Gastroesophageal sphincter (tissue), 4 donors: ENCODE measurements around the gene GZMM. TPM values are rescaled to one million over a fixed set of nuclear protein-coding genes. Genes with fewer than 3 reads are reported as not detected.

Experiments
- ATAC-seq: fragments of 150-250 bp; one replicate; pipeline ENCODE4 v1.9.1; 2016; ENCODE audit warnings: mild to moderate bottlenecking, moderate library complexity
- H3K27ac ChIP-seq, 4 donors: fragments of 200-600 bp; sonication (generic) in 3 of 4; 1 replicate in 3 of 4; 2 replicates in 1 of 4; pipeline ENCODE4 v1.5.1; 2016 to 2019
- H3K27me3 ChIP-seq: fragments of 200-600 bp; sonication (generic); one replicate; pipeline ENCODE4 v1.5.1; 2019
- H3K36me3 ChIP-seq, 2 donors: fragments of 200-600 bp; sonication (generic); one replicate each; pipeline ENCODE4 v1.5.1; 2019; ENCODE audit warnings: control low read depth in 1 of 2
- H3K4me1 ChIP-seq, 3 donors: fragments of 200-600 bp; sonication (generic); 1 replicate in 2 of 3; 2 replicates in 1 of 3; pipeline ENCODE4 v1.5.1; 2016 to 2019; ENCODE audit warnings: control low read depth in 2 of 3
- H3K4me3 ChIP-seq, 2 donors: fragments of 200-600 bp; sonication (generic); one replicate each; pipeline ENCODE4 v1.5.1; 2019; ENCODE audit warnings: mild to moderate bottlenecking in 1 of 2, moderate library complexity in 1 of 2
- H3K9me3 ChIP-seq, 3 donors: fragments of 200-600 bp; sonication (generic); one replicate each; pipeline ENCODE4 v1.5.1; 2017 to 2019; ENCODE audit warnings: control low read depth in 2 of 3
- CTCF ChIP-seq, 4 experiments: fragments of 200-600 bp in 2 of 4; fragments of 450-650 bp in 2 of 4; sonication (generic) in 1 of 4; IDR thresholded peaks; one replicate each; pipeline ENCODE4 v1.5.1; 2017 to 2019; ENCODE audit warnings: antibody characterized with exemption in 4 of 4, mild to moderate bottlenecking in 2 of 4, moderate library complexity in 2 of 4
- EP300 ChIP-seq: sonication (generic); formaldehyde crosslinking; IDR thresholded peaks from one replicate; pipeline ENCODE4 v1.6.1; 2017; ENCODE audit warnings: antibody characterized with exemption, mild to moderate bottlenecking
- POLR2A ChIP-seq, 2 donors: fragments of 450-650 bp; IDR thresholded peaks; one replicate each; pipeline ENCODE4 v1.6.1; 2017; ENCODE audit warnings: antibody characterized with exemption in 2 of 2, mild to moderate bottlenecking in 2 of 2, moderate library complexity in 1 of 2
- POLR2AphosphoS5 ChIP-seq: sonication (generic); formaldehyde crosslinking; IDR thresholded peaks from one replicate; pipeline ENCODE4 v1.6.1; 2017; ENCODE audit warnings: antibody characterized with exemption
- WGBS, 2 donors: methylation state at CpG; one replicate each; pipeline ENCODE4 v1.1.5; 2018; ENCODE audit warnings: low coverage in 1 of 2; 5-methylcytosine and 5-hydroxymethylcytosine counted together
- total RNA-seq, 4 donors: library from RNA; depleted of rRNA; stranded (reverse); fragments of >200 nt; gene quantifications; one replicate each; pipeline ENCODE4 v1.1.0, GENCODE V29; 2016

GZMM gene
- total RNA-seq, 4 donors from 2014 or later = 0.62 to 1.8 TPM; not detected in 2

- H3K27me3 ChIP-seq = peaks cover 95% of the 10 kb centered on the region
- H3K27ac ChIP-seq = no peak overlapping the region
- H3K36me3 ChIP-seq = no peaks in the 10 kb centered on the region
- WGBS, 2 donors = 4% methylated on average over 4 of the region's 54 CpGs; no CpG with 5 or more reads in 1 of the 2 donors
- H3K4me1 ChIP-seq = peaks cover 0 to 38% (median 7%) of the 10 kb centered on the region in 3 donors
- ATAC-seq = no peak
- peaks cover 0 to 4% (median 0%) of the 10 kb centered on the region in 3 donors for H3K9me3 ChIP-seq
- H3K4me3 ChIP-seq = peak overlapping the region in 1 of 2 donors; percentile 19
- TF ChIP-seq EP300 (no peak), POLR2AphosphoS5 (no peak), POLR2A (IDR thresholded peaks at IDR 0.05) (no peak), CTCF (IDR thresholded peaks at IDR 0.05) (no peak)
Measured at GRCh38 chr19:588741-589692, 45.2 kb downstream of the GZMM start.

- no CpG with 5 or more reads among the region's 132 CpGs for WGBS, 2 donors
- Histone ChIP-seq H3K4me3 (peak within 1 kb of the TSS in 1 of 2 donors; percentile 23), H3K27ac (no peak within 1 kb of the TSS), H3K36me3 (no peaks in the 10 kb centered on the region), H3K9me3 (peaks cover 0 to 4% (median 0%) of the 10 kb centered on the region in 3 donors), H3K27me3 (peaks cover 95% of the 10 kb centered on the region), H3K4me1 (peaks cover 0 to 33% (median 7%) of the 10 kb centered on the region in 3 donors)
- TF ChIP-seq CTCF (IDR thresholded peaks at IDR 0.05) (no peak), POLR2A (IDR thresholded peaks at IDR 0.05) (no peak), POLR2AphosphoS5 (no peak), EP300 (no peak)
- ATAC-seq = no peak
Measured at GRCh38 chr19:589693-590395, 46.0 kb downstream of the GZMM start, which contains the start of gene HCN2. Gene HCN2, plus strand, starts transcription at chr19:589881. Its CDS starts 65 bp downstream, at chr19:589946.

- peaks cover 0 to 4% (median 0%) of the 10 kb centered on the region in 3 donors for H3K9me3 ChIP-seq
- no peak for ATAC-seq
- peaks cover 0 to 33% (median 7%) of the 10 kb centered on the region in 3 donors for H3K4me1 ChIP-seq
- no peak overlapping the region for H3K27ac ChIP-seq
- no peaks in the 10 kb centered on the region for H3K36me3 ChIP-seq
- TF ChIP-seq CTCF (IDR thresholded peaks at IDR 0.05) = no peak
- TF ChIP-seq POLR2A (IDR thresholded peaks at IDR 0.05) = no peak
- no peak for TF ChIP-seq EP300
- TF ChIP-seq POLR2AphosphoS5 = no peak
- peaks cover 95% of the 10 kb centered on the region for H3K27me3 ChIP-seq
- WGBS, 2 donors = no CpG with 5 or more reads among the region's 50 CpGs
- peak overlapping the region in 1 of 2 donors; percentile 23 for H3K4me3 ChIP-seq
Measured at GRCh38 chr19:590396-590745, 46.5 kb downstream of the GZMM start.

GRCh38 chr19:590750-591098 is 46.9 kb downstream of the GZMM start:
- TF ChIP-seq POLR2AphosphoS5 = no peak
- Histone ChIP-seq H3K36me3 (no peaks in the 10 kb centered on the region), H3K9me3 (peaks cover 0 to 4% (median 0%) of the 10 kb centered on the region in 3 donors), H3K4me1 (peaks cover 0 to 33% (median 7%) of the 10 kb centered on the region in 3 donors), H3K27ac (no peak overlapping the region), H3K27me3 (peaks cover 95% of the 10 kb centered on the region), H3K4me3 (peak overlapping the region in 1 of 2 donors; percentile 23)
- no CpG with 5 or more reads among the region's 41 CpGs for WGBS, 2 donors
- ATAC-seq = no peak

GRCh38 chr19:591099-591958 is 47.5 kb downstream of the GZMM start:
- TF ChIP-seq EP300 (no peak), POLR2A (IDR thresholded peaks at IDR 0.05) (no peak), CTCF (IDR thresholded peaks at IDR 0.05) (no peak), POLR2AphosphoS5 (no peak)
- no peaks in the 10 kb centered on the region for H3K36me3 ChIP-seq
- 0% methylated on average over 1 of the region's 75 CpGs; no CpG with 5 or more reads in 1 of the 2 donors for WGBS, 2 donors
- H3K4me3 ChIP-seq = no peak overlapping the region
- ATAC-seq = no peak
- peaks cover 0 to 4% (median 0%) of the 10 kb centered on the region in 3 donors for H3K9me3 ChIP-seq
- peaks cover 0 to 33% (median 7%) of the 10 kb centered on the region in 3 donors for H3K4me1 ChIP-seq
- peaks cover 93% of the 10 kb centered on the region for H3K27me3 ChIP-seq
- no peak overlapping the region for H3K27ac ChIP-seq
